Trophoblast cell (in vitro differentiated cells and primary cell): ENCODE results near the gene CYP24A1.

Experiments used
- DNase-seq, 2 donors: peaks; one replicate each; pipeline ENCODE4 v3.0.0-alpha.2; 2016
- H2AFZ ChIP-seq: 2 replicates; pipeline ENCODE4 v1.6.1; 2013; ENCODE audit warnings: low read length, moderate library complexity, mild to moderate bottlenecking; ENCODE audit not compliant: insufficient read depth, poor library complexity
- H2AK5ac ChIP-seq: 2 replicates; pipeline ENCODE4 v1.6.1; 2013; ENCODE audit warnings: mild to moderate bottlenecking, low read length
- H2BK120ac ChIP-seq: 2 replicates; pipeline ENCODE4 v1.6.1; 2013; ENCODE audit warnings: low read length, mild to moderate bottlenecking, moderate library complexity; ENCODE audit not compliant: insufficient read depth, poor library complexity
- H2BK12ac ChIP-seq: 2 replicates; pipeline ENCODE4 v1.6.1; 2013; ENCODE audit warnings: mild to moderate bottlenecking, low read length, moderate library complexity
- H2BK5ac ChIP-seq: 2 replicates; pipeline ENCODE4 v1.6.1; 2013; ENCODE audit warnings: low read length, low read depth, moderate library complexity, mild to moderate bottlenecking; ENCODE audit not compliant: poor library complexity
- H3K14ac ChIP-seq: 2 replicates; pipeline ENCODE4 v1.6.1; 2013; ENCODE audit warnings: mild to moderate bottlenecking, low read length
- H3K18ac ChIP-seq: 2 replicates; pipeline ENCODE4 v1.6.1; 2013; ENCODE audit warnings: mild to moderate bottlenecking, low read length
- H3K23ac ChIP-seq: 2 replicates; pipeline ENCODE4 v1.6.1; 2013; ENCODE audit warnings: low read length
- H3K27ac ChIP-seq: 2 replicates; pipeline ENCODE4 v1.5.1; 2013; ENCODE audit warnings: low read depth, mild to moderate bottlenecking, inconsistent platforms, low read length, moderate library complexity
- H3K27me3 ChIP-seq: 2 replicates; pipeline ENCODE4 v1.6.1; 2013; ENCODE audit warnings: inconsistent platforms, mild to moderate bottlenecking, low read length, moderate library complexity; ENCODE audit not compliant: insufficient read depth
- H3K36me3 ChIP-seq, 2 experiments: 1 replicate in 1 of 2; 2 replicates in 1 of 2; pipeline ENCODE4 v1.6.1; 2013; ENCODE audit warnings: low read length in 2 of 2, mild to moderate bottlenecking in 2 of 2, moderate library complexity in 1 of 2; ENCODE audit not compliant: insufficient read depth in 2 of 2, control insufficient read depth in 1 of 2
- H3K4ac ChIP-seq: 2 replicates; pipeline ENCODE4 v1.6.1; 2013; ENCODE audit warnings: low read depth, mild to moderate bottlenecking, low read length, moderate library complexity
- H3K4me1 ChIP-seq, 2 experiments: 1 replicate in 1 of 2; 2 replicates in 1 of 2; pipeline ENCODE4 v1.6.1; 2013; ENCODE audit warnings: low read length in 2 of 2, mild to moderate bottlenecking in 2 of 2, moderate library complexity in 1 of 2; ENCODE audit not compliant: insufficient read depth in 2 of 2, control insufficient read depth in 1 of 2
- H3K4me2 ChIP-seq: 2 replicates; pipeline ENCODE4 v1.6.1; 2013; ENCODE audit warnings: inconsistent platforms, mild to moderate bottlenecking, low read length, moderate library complexity
- H3K4me3 ChIP-seq: 2 replicates; pipeline ENCODE4 v1.5.1; 2013; ENCODE audit warnings: mild to moderate bottlenecking, low read depth, low read length, inconsistent platforms
- H3K79me1 ChIP-seq: one replicate; pipeline ENCODE4 v1.6.1; 2013; ENCODE audit warnings: low read length
- H3K79me2 ChIP-seq: 2 replicates; pipeline ENCODE4 v1.6.1; 2013; ENCODE audit warnings: low read length, mild to moderate bottlenecking; ENCODE audit not compliant: control insufficient read depth, insufficient read depth, poor library complexity
- H3K9ac ChIP-seq: 2 replicates; pipeline ENCODE4 v1.6.1; 2013; ENCODE audit warnings: mild to moderate bottlenecking, low read length
- H3K9me3 ChIP-seq: 2 replicates; pipeline ENCODE4 v1.6.1; 2013; ENCODE audit warnings: low read depth, mild to moderate bottlenecking, control low read depth, inconsistent platforms, low read length; ENCODE audit not compliant: insufficient read depth
- H4K12ac ChIP-seq: 2 replicates; pipeline ENCODE4 v1.6.1; 2013; ENCODE audit warnings: low read depth, mild to moderate bottlenecking, low read length, moderate library complexity
- H4K8ac ChIP-seq: 2 replicates; pipeline ENCODE4 v1.6.1; 2013; ENCODE audit warnings: low read depth, mild to moderate bottlenecking, low read length, moderate library complexity
- H4K91ac ChIP-seq: one replicate; pipeline ENCODE4 v1.6.1; 2013; ENCODE audit warnings: low read depth, mild to moderate bottlenecking, low read length, moderate library complexity
- WGBS: extraction: QIAGEN DNeasy Blood & Tissue Kit; methylation state at CpG from one replicate; pipeline ENCODE4 v1.1.7; 2013; ENCODE audit warnings: missing lambda C conversion rate; ENCODE audit not compliant: insufficient read length, insufficient coverage; ENCODE audit errors: extremely low coverage; 5-methylcytosine and 5-hydroxymethylcytosine counted together

The CYP24A1 gene

DNA sequence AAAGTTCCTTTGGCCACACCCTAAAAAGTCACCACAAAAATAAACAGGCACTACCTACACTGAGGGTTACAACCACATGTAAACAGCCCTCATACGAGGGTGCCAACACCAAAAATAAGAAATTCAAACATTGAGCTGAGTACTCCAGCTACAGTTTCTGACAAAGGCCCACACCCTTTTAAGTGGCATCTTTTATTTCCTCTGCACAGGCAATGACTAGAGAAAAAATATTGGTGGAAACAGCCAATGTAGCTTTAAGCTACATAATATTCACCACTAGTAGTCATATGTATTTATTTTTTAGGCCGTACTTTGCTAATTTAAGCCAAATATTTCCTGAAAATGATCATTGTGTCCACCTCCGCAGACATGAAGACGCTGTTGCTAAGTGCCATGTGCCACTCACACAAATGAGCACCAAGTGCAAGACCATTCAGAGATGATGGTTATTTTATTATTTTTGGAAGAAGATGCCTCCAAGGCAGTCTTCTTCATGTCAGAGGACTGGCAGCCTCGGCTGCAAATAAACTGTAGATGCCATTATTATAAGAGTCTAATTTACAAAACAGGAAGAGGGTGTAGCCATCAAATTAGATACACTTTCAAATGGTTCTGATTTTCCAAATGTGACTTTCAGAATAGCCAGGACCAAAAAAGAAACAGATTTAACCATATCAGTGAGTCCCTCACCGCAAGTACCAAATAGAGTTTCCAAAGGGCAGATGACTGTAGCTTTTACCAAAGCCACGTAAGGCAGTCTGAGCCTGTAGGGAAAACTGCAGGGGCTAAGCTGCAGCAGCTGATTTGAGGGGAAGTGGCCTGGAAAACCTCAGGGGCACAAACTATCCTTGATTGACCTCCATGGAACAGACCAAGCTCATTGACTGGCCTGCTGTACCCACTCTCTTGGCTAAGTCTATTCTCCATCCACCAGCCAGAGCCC is 13.4 kb downstream of the CYP24A1 start:
- Histone ChIP-seq H3K9ac (no peak overlapping the region), H3K4me1 (no peaks in the 10 kb centered on the region), H2BK12ac (no peak overlapping the region), H3K18ac (no peak overlapping the region), H3K27ac (no peak overlapping the region), H4K91ac (no peak overlapping the region), H4K8ac (no peak overlapping the region), H3K27me3 (no peaks in the 10 kb centered on the region), H2AFZ (no peak overlapping the region), H3K14ac (no peak overlapping the region), H2AK5ac (no peak overlapping the region), H3K9me3 (no peaks in the 10 kb centered on the region), H3K4me3 (no peak overlapping the region), H3K4me2 (no peak overlapping the region), H3K36me3 (peaks cover 0 to 3% of the 10 kb centered on the region in 2 experiments), H3K4ac (no peak overlapping the region), H2BK5ac (no peak overlapping the region), H4K12ac (no peak overlapping the region), H3K79me2 (no peaks in the 10 kb centered on the region), H3K79me1 (no peaks in the 10 kb centered on the region), H3K23ac (no peak overlapping the region), H2BK120ac (no peak overlapping the region)
- no peak for DNase-seq
- WGBS, result no CpG with 5 or more reads among the region's 7 CpGs

DNA sequence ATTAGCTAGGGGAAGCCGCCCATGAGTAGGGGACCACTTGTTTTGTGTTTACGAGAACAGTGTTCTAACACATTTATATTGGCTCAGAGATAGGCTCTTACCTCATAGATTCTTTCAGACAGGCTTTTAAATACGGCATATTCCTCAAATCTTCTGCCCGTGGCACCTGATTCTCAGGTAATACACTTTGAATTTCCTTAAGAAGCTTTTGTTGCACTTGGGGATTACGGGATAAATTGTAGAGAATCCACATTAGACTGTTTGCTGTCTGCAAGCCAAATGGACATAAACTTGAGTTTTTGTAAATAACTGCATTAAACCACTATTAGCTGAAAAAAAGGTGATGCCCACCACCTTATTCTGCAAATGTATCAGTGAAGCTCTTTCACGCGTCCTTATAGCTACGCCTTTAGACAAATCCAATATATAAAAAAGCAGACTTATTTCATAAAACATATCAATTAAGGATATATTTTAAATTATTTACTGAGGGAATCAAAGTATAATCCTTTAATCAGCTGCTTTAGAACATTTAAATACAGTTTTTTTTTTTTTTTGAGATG is 14.8 kb downstream of the CYP24A1 start:
- H4K12ac ChIP-seq, result no peak overlapping the region
- H2AK5ac ChIP-seq, result no peak overlapping the region
- no peaks in the 10 kb centered on the region for H3K4me1 ChIP-seq
- H3K36me3 ChIP-seq, result peaks cover 0 to 1% of the 10 kb centered on the region in 2 experiments
- no peak overlapping the region for H3K27ac ChIP-seq
- H3K4me3 ChIP-seq, result no peak overlapping the region
- no peaks in the 10 kb centered on the region for H3K27me3 ChIP-seq
- no peak for DNase-seq
- H3K79me1 ChIP-seq, result no peaks in the 10 kb centered on the region
- H4K91ac ChIP-seq, result no peak overlapping the region
- no peaks in the 10 kb centered on the region for H3K9me3 ChIP-seq
- H3K79me2 ChIP-seq, result no peaks in the 10 kb centered on the region
- H3K9ac ChIP-seq, result no peak overlapping the region
- no peak overlapping the region for H2BK120ac ChIP-seq
- no CpG with 5 or more reads among the region's 8 CpGs for WGBS
- H3K18ac ChIP-seq, result no peak overlapping the region
- no peak overlapping the region for H2BK5ac ChIP-seq
- H3K23ac ChIP-seq, result no peak overlapping the region
- H2AFZ ChIP-seq, result no peak overlapping the region
- no peak overlapping the region for H3K4ac ChIP-seq
- H2BK12ac ChIP-seq, result no peak overlapping the region
- H3K4me2 ChIP-seq, result no peak overlapping the region
- H3K14ac ChIP-seq, result no peak overlapping the region
- H4K8ac ChIP-seq, result no peak overlapping the region

DNA sequence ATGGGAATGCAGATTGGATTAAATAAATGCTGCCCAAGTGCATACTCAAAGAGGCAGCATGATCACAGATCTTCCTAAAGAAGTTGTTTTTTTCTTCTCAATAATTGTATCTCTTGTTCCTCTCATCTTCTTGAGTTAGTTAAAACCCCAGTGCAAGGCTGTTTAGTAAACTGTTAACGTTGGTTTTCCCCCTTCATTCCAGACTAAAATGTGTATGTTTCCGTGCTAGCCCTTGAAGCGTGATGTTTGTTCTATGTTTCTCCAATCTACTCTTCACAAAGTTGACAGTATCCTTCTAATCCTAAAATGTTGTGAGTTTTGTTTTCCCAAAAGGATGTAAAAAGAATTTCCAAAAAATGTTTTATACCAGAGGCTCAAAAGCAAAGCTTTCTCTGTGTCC is 15.6 kb downstream of the CYP24A1 start:
- Histone ChIP-seq H2BK12ac (no peak overlapping the region), H3K4me2 (no peak overlapping the region)

DNA sequence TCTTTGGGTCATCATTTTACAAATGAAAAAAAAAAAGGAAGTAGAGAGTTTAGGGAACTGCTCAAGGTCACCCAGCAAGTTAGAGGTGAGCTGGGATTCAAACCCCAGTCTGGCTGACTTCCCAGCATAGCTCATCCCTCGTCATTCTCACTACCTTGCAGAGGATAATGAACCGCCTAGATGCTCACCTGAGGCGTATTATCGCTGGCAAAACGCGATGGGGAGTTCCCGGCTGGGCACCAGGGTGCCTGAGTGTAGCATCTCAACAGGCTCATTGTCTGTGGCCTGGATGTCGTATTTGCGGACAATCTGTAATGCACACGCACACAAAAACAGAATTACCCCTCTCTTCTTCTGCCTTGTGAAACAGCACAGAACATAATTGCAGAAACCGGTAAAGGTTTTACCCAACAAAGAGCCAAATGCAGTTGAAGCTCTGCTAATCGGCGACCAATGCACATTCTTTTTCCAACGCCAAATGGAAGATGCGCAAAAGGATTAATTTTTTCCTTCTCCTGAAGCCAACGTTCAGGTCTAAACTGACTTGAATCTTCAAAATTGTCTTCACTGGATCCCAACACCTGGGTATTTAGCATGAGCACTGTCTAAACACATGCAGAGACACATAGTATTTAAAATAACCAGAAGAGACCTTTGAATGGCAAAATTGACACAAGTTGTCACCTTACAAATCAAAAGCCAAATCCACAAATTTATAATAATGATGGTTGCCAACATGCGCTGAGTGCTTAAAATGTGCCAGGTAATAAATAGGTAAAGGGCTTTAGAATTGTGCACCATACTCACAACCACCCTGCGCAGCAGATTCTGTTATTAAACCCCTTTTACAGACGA is 16.6 kb downstream of the CYP24A1 start:
- H2AFZ ChIP-seq, result no peak overlapping the region
- no peak overlapping the region for H4K91ac ChIP-seq
- H3K4me2 ChIP-seq, result no peak overlapping the region
- H2AK5ac ChIP-seq, result no peak overlapping the region
- no peak overlapping the region for H3K27ac ChIP-seq
- no peak overlapping the region for H3K23ac ChIP-seq
- no peak overlapping the region for H3K18ac ChIP-seq
- WGBS, result no CpG with 5 or more reads among the region's 19 CpGs
- H2BK12ac ChIP-seq, result no peak overlapping the region
- no peaks in the 10 kb centered on the region for H3K36me3 ChIP-seq
- H4K8ac ChIP-seq, result no peak overlapping the region
- H3K14ac ChIP-seq, result no peak overlapping the region
- no peaks in the 10 kb centered on the region for H3K79me1 ChIP-seq
- no peaks in the 10 kb centered on the region for H3K27me3 ChIP-seq
- DNase-seq, result no peak
- H3K79me2 ChIP-seq, result no peaks in the 10 kb centered on the region
- no peak overlapping the region for H3K9ac ChIP-seq
- H2BK120ac ChIP-seq, result no peak overlapping the region
- H3K4ac ChIP-seq, result no peak overlapping the region
- no peak overlapping the region for H3K4me3 ChIP-seq
- H3K9me3 ChIP-seq, result no peaks in the 10 kb centered on the region
- H2BK5ac ChIP-seq, result no peak overlapping the region
- no peak overlapping the region for H4K12ac ChIP-seq
- H3K4me1 ChIP-seq, result no peaks in the 10 kb centered on the region

More for the DNA sequence above, 15.6 kb downstream of the CYP24A1 start:
- Histone ChIP-seq H3K9ac (no peak overlapping the region), H2BK120ac (no peak overlapping the region), H3K18ac (no peak overlapping the region), H2AFZ (no peak overlapping the region), H4K91ac (no peak overlapping the region), H3K23ac (no peak overlapping the region), H3K4ac (no peak overlapping the region), H3K4me3 (no peak overlapping the region), H3K27ac (no peak overlapping the region), H3K79me2 (no peaks in the 10 kb centered on the region), H4K12ac (no peak overlapping the region), H3K79me1 (no peaks in the 10 kb centered on the region), H3K36me3 (no peaks in the 10 kb centered on the region), H2AK5ac (no peak overlapping the region), H2BK5ac (no peak overlapping the region), H3K14ac (no peak overlapping the region), H3K9me3 (no peaks in the 10 kb centered on the region), H4K8ac (no peak overlapping the region), H3K4me1 (no peaks in the 10 kb centered on the region), H3K27me3 (no peaks in the 10 kb centered on the region)
- no peak for DNase-seq
- WGBS, result no CpG with 5 or more reads among the region's 3 CpGs
